Measurements from ENCODE around the gene RMND1. TPM values are rescaled to one million over a fixed set of nuclear protein-coding genes. Genes with fewer than 3 reads are reported as not detected.
A peak's percentile ranks its signal among the peaks of the same experiment; 100 is the strongest.

Gene RMND1
- total RNA-seq, 1 experiment from 2014 or later = 27.0 TPM

GRCh38 chr6:151389618-151390275 lies 62.2 kb downstream of the RMND1 start:
- H2BK15ac ChIP-seq (ENCODE audit: low read depth, low read length) = no peak overlapping the region
- no peak overlapping the region for H2BK5ac ChIP-seq (ENCODE audit: insufficient read length, low read length)
- Mint-ChIP-seq H3K9me3 (no peaks in the 10 kb centered on the region), H3K4me1 (peaks cover 27 to 37% of the 10 kb centered on the region in 2 experiments), H3K27ac (peak overlapping the region; percentile 94 to 98 (median 96)), H3K27me3 (ENCODE audit: low read depth) (no peaks in the 10 kb centered on the region), H3K4me3 (peak overlapping the region; percentile 82 to 91), H3K36me3 (ENCODE audit: insufficient read depth in 1 of 3, low read depth in 3 of 3) (peaks cover 8 to 20% (median 9%) of the 10 kb centered on the region in 3 experiments; a peak in 6 of 7 replicates)
- peaks cover 3% of the 10 kb centered on the region for H3K79me1 ChIP-seq (ENCODE audit: insufficient read depth, low read depth, low read length, poor library complexity, severe bottlenecking)
- WGBS (ENCODE audit: extremely low coverage, insufficient read length, low lambda C conversion rate) = no CpG with 5 or more reads among the region's 54 CpGs
- H4K5ac ChIP-seq (ENCODE audit: insufficient read length, low read depth, low read length) = no peak overlapping the region
- H2AFZ ChIP-seq (ENCODE audit: low read length) = no peak overlapping the region
- H2BK12ac ChIP-seq (ENCODE audit: insufficient read length, low read depth, low read length) = no peak overlapping the region
- peak overlapping the region; percentile 30 for H3K18ac ChIP-seq (ENCODE audit: insufficient read length, low read depth, low read length)
- H4K91ac ChIP-seq (ENCODE audit: insufficient read length, low read depth, low read length) = no peak overlapping the region
- no peak overlapping the region for H3K56ac ChIP-seq (ENCODE audit: insufficient read length, low read depth, low read length)
- H3K79me2 ChIP-seq (ENCODE audit: insufficient read depth, low read length) = peaks cover 30% of the 10 kb centered on the region
- H3K23me2 ChIP-seq (ENCODE audit: insufficient read length, low read depth, low read length, poor library complexity, severe bottlenecking) = peaks cover 8% of the 10 kb centered on the region
- H3K4me2 ChIP-seq (ENCODE audit: insufficient read depth, insufficient read length, low read length) = peak overlapping the region; percentile 67
- no peak overlapping the region for H2AK5ac ChIP-seq (ENCODE audit: insufficient read length, low read length)
- no peaks in the 10 kb centered on the region for H3K27me3 ChIP-seq (ENCODE audit: insufficient read depth, low read length)
- H3K9me3 ChIP-seq (ENCODE audit: control insufficient read depth, low read depth, low read length) = no peaks in the 10 kb centered on the region
- peak overlapping the region; percentile 27 for H3K27ac ChIP-seq (ENCODE audit: insufficient read length, low read depth, low read length)
- H3T11ph ChIP-seq (ENCODE audit: low read length) = no peak overlapping the region
- H3K9ac ChIP-seq (ENCODE audit: extremely low read depth, insufficient read length, low read length) = peak overlapping the region; percentile 93
- H3K14ac ChIP-seq (ENCODE audit: insufficient read depth, low read length) = peak overlapping the region; percentile 90
- H3K4me1 ChIP-seq (ENCODE audit: insufficient read depth, low read length) = peaks cover 2% of the 10 kb centered on the region
- H3K4ac ChIP-seq (ENCODE audit: low read depth, low read length) = no peak overlapping the region
- H2BK120ac ChIP-seq (ENCODE audit: low read depth, low read length, poor library complexity, severe bottlenecking) = no peak overlapping the region
- TF ChIP-seq, protein P1, sequence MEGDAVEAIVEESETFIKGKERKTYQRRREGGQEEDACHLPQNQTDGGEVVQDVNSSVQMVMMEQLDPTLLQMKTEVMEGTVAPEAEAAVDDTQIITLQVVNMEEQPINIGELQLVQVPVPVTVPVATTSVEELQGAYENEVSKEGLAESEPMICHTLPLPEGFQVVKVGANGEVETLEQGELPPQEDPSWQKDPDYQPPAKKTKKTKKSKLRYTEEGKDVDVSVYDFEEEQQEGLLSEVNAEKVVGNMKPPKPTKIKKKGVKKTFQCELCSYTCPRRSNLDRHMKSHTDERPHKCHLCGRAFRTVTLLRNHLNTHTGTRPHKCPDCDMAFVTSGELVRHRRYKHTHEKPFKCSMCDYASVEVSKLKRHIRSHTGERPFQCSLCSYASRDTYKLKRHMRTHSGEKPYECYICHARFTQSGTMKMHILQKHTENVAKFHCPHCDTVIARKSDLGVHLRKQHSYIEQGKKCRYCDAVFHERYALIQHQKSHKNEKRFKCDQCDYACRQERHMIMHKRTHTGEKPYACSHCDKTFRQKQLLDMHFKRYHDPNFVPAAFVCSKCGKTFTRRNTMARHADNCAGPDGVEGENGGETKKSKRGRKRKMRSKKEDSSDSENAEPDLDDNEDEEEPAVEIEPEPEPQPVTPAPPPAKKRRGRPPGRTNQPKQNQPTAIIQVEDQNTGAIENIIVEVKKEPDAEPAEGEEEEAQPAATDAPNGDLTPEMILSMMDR (conservative IDR thresholded peaks at IDR 0.05) = no peak
- no peaks in the 10 kb centered on the region for H4K20me1 ChIP-seq (ENCODE audit: control insufficient read depth, insufficient read depth, insufficient read length)
- DNase-seq = peak; percentile 45
- H4K8ac ChIP-seq (replicated peaks; ENCODE audit: insufficient read length, low read depth, low read length) = no peak overlapping the region
- no peak overlapping the region for H2BK20ac ChIP-seq (ENCODE audit: low read depth, low read length, poor library complexity, severe bottlenecking)
- H3K23ac ChIP-seq (ENCODE audit: insufficient read length, low read depth, low read length) = no peak overlapping the region

Data from H9 (cell line).